HG03175 (cell line): ENCODE measurements around the gene TRAK1.
"Not testable (repeated sequence)": the region's sequence is repeated elsewhere in the genome, so short reads cannot be mapped to it uniquely, and the experiment has no call there.

Source experiments
- ATAC-seq: cut with Tn5 transposase; IDR thresholded peaks from one replicate; pipeline ENCODE4 v1.9.1; 2021; ENCODE audit warnings: mild to moderate bottlenecking, moderate library complexity; ENCODE audit not compliant: unreplicated experiment

Gene TRAK1

DNA sequence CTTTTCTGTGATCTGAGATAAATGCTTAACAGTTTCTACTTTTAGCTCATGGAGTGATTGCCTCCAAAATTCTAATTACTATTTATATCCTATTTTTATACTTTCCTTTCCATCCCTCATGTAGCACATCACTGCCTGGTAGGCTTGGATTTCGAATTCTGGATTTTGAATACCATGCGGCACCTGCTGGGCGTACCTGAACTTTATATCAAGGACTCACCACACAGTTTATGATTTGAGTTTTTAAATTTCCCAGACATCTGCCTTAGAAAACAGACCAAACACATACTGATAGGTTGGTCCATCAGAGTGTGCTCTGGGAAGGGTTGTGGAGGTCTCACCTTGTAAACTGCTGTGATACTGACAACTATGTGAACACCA is 6.4 kb downstream of the TRAK1 start:
- ATAC-seq, result no peak

DNA sequence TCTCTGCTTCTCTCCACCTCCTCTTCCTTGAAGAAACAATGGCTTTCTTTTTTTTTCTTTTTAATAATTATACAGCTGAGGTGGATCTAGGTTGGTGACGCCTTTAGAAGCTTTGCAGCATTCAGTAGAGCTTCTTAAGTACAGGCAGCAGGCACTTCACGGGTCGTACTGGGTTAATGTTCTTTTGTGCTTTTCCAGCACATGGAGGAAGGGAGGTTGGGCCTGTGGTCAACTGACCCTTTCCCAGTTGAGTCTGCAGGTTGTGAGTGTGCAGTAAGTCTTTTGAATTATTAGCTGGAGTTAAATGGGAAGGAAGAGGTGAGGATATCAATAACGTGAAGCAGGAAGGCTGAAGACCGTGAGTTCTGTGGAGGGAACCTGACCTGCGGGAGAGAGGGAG is 7.0 kb downstream of the TRAK1 start:
- ATAC-seq, result no peak

DNA sequence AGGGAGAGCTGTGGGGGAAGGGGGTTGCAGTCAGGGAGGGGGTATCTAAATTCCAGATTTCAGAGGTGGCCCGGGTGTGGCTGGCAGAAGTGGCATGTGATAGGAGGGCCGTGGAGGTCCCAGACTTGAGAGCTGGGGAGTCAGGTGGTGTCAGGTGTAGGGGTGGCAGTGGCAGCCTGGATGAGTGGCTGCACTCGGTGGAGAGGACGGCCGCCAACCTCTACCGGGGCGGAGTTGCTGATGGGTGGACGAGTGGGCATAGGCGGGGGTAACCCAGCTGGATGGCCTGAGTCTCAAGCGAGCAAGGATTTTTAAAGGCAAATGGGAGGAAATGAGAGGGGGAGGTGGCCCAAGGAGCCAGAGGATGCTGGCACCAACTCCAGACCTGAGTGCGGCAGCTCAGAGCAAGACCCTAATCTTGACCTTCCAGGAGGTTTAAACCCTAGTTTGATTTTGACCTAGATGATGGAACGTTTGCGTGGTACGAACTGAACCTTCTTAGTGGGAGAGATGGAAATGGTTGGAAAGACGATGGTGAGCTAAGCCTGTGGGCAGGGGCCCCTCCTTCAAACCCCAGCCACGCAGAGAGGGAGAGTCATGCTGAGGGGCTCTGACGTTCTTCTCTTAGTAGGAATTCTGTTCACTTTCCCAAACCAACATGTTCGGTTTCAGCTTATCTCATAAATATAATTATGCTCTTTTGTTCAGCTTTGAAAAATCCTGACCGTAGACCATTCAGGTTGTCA is 8.0 kb downstream of the TRAK1 start:
- no peak for ATAC-seq

DNA sequence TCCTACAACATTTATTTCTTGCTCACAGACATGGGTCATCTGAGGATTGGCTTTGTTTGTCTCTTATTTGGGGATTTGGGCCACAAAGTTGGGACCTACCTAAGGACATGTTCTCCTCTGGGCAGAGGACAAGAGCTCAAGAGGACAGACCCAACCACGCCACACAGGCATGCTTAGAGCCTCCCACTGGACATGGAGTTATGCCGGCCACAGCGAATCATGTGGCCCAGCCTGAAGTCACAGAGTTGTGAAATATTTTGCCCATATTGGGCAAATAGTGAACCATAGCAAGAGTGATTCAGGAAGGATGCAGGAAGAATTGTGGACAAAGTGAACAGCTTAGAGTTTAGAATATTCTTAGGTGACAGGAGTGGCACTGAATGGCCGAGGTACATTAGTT is 9.9 kb downstream of the TRAK1 start:
- ATAC-seq, result no peak

DNA sequence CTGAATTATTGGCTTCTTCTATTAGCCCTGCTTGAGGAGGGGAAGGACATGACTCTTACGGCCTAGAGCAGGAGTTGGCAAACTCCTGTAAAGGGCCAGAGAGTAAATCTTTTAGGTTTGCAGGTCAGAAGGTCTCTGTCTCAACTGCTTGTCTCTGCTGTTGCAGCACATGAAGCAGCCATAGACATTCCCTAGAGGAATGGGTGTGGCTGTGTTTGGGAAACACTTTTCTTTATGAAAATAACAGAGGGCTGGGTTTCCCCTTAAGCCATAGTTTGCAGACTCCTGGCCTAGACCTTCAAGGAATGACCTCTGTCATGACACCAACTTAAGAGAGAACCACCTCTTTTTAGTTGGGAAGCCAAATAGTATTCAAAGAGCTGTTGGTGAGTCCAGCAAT is 10.3 kb downstream of the TRAK1 start:
- ATAC-seq, result no peak

DNA sequence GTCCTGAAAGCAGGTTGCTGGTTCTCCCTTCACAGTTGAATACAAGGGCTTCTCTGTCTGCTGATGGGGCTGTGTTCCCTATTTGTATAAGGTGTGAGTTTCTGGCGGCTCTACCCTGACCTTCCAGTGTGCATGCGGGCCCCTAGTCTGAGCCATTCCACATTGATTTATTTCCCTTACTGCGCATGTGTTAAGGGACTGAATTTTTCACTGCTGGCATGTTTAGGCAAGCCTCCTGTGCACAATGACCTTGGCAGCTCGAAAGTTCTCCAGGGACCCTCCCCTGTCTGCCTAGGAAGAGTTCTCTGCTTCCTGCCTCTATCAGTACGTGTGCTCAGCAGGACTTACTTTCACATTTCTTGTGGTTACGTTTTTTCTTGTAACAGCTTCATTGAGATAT is 11.4 kb downstream of the TRAK1 start:
- ATAC-seq, result no peak

DNA sequence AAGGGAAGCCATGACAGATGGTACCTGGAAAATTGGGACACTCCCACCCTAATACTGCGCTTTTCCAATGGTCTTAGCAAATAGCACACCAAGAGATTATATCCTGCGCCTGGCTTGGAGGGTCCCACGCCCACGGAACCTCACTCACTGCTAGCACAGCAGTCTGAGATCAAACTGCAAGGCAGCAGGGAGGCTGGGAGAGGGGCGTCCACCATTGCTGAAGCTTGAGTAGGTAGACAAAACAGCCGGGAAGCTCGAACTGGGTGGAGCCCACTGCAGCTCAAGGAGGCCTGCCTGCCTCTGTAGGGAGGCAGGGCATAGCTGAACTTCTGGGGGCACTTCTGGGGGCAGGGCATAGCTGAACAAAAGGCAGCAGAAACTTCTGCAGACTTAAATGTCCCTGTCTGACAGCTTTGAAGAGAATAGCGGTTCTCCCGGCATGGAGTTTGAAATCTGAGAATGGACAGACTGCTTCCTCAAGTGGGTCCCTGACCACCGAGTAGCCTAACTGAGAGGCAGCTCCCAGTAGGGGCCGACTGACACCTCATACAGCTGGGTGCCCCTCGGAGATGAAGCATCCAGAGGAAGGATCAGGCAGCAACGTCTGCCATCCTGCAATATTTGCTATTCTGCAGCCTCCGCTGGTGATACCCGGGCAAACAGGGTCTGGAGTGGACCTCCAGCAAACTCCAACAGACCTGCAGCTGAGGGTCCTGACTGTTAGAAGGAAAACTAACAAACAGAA is 12.9 kb downstream of the TRAK1 start:
- ATAC-seq, result not testable (repeated sequence)

DNA sequence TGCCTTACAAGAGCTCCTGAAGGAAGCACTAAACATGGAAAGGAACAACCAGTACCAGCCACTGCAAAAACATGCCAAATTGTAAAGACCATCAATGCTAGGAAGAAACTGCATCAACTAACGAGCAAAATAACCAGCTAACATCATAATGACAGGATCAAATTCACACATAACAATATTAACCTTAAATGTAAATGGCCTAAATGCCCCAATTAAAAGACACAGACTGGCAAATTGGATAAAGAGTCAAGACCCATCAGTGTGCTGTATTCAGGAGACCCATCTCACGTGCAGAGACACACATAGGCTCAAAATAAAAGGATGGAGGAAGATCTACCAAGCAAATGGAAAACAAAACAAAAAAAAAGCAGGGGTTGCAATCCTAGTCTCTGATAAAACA is 14.8 kb downstream of the TRAK1 start:
- ATAC-seq, result not testable (repeated sequence)

DNA sequence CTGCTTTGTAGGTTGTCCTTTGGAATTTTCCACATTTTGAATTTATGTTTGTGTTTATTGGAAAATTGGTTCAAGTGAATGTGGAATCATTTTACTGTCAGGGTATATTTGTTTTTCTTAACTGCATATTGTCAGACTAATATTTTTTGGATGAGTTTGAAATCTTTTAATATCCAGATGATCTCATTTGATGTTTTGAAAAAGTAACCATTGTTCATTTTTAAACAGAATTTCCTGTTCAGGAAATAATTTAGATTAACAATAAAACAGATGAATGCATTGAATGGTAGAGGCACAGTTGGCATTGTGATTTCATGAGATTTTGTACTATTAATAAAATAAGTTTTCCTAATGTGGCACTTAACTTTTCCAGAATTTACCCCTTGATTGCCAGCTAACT is 15.5 kb downstream of the TRAK1 start:
- no peak for ATAC-seq

DNA sequence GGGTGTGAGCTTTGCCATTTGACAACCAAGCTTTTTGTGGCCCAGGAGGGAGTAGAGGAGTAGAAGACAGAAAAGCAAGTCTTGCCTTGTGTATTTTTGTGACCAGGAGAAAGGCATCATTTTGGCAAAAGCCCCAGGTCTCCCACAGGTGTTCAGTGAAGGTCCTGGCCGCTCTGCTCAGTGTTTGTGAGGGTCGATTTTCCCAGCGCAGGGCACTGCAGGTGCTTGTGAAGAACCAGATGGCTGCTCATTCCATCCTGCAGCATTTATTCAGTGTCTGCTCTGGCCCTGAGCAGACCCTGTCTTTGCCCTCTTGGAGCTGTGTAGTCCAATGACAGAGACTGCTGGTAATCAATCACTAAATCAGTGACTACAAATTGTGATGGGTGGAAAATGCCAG is 19.5 kb downstream of the TRAK1 start:
- ATAC-seq, result no peak

DNA sequence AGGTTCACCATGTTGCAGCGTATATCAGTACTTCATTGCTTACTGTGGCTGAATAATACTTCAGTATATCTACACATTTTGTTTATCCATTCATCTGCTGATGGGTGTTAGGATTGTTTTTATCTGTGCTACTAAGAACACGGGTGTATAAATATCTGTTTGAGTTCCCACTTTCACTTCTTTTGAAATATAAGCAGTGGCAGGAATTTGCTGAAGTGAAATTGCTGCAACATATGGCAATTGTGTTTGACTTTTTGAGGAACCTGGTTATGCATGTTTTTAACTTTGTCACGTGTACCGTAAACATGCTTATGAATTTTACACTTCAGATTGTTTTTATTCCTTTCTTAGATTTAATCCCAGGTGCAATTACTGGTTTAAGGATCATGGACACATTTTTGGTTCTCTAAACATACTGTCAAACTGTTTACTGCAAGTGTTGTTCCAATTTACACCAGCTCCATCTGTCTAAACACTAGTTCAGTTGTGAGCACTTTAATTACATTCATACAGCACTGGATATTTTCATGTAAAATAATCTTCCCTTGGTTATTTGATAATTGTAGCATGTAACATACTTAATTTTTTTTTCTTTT is 23.1 kb downstream of the TRAK1 start:
- no peak for ATAC-seq

DNA sequence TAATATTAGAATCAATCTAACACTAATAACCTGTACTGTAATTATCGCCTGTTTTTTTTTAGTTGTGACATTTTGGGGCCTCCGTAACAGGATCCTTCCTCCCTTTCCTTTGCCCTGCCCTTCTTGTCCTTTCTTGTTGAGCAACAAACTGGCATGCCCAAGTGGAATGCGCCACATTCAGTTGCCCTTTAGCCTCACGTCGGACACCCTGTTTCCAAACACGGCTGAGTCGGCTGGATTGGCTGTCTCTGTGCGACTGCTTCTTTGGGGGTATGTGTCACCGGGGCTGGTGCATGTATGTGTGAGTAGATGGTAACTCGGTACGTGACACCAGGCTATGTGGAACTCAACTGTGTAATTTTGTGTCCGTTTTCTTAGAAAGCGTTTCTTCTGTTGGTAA is 24.1 kb downstream of the TRAK1 start:
- no peak for ATAC-seq

DNA sequence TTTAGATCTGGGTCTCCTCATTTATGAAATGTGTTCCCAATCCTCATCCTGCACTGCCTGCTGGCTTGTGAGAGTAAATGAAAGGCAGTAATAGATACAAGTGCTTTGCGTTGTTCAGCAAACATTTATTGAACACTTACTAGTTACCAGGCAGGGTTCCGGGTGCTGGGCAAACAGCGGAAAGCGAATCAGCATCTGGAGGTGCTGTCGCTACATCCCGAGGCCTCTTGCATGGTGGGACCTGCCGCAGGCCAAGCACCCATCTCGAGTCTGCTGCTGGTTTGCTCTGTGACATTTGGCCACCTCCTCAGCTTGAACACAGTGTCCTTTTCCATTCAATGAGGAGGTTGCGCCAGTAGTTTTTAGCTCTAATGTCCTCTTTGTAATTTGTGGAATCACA is 24.8 kb downstream of the TRAK1 start:
- no peak for ATAC-seq

DNA sequence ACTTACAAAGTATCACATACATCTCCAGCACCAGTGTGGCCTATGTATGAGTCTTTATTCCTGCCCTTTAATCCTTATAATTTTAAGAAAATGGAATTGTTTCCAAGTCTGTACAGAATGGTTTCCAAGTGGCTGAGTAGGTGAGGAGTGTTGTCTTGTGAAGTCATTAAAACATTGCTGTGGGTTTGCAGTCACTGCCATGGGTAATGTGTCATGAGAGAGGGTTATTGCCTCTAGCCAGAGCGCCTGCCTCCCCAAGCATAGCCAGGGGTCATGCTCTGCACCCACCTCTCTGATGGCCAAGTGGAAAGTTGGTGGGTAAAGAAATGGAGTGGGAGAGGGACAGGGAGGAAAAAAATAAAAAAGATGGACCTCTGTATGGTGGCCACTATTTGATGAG is 25.3 kb downstream of the TRAK1 start:
- no peak for ATAC-seq

DNA sequence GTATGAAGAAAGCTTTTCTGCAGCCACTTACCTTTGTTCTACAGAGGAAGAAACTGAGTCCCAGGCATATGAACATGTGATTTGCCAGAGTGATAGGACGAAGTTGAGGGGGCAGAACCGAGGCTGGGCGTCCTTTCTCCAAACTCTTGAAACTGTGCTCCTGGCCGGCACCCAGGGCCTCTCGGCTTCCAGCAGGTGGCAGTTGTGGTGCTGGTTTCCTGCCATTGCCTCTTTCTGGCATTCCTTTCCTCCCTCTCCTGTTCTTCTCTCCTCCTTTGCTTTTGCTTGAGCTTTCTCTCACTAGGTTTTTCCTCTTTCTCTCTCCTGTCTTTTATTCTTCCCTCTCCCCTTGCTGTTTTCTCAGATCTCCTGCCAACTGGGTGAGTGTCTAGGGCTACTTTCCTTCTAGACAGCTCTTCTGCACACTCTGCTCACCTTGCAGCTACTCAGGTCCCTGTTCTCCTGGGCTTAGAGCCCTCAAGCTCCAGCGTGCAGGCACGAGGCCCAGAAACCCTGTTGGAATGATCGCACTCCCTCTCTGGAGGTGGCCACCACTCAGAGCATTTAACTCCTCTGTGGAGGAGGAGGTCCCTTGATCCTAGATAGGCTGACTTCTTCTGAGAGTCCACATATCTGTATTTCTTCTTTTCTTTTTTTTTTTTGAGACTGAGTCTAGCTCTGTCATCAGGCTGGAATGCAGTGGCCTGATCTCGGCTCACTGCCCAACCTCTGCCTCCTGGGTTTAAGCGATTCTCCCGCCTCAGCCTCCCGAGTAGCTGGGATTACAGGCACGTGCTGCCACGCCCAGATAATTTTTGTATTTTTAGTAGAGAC is 26.2 kb downstream of the TRAK1 start:
- no peak for ATAC-seq

DNA sequence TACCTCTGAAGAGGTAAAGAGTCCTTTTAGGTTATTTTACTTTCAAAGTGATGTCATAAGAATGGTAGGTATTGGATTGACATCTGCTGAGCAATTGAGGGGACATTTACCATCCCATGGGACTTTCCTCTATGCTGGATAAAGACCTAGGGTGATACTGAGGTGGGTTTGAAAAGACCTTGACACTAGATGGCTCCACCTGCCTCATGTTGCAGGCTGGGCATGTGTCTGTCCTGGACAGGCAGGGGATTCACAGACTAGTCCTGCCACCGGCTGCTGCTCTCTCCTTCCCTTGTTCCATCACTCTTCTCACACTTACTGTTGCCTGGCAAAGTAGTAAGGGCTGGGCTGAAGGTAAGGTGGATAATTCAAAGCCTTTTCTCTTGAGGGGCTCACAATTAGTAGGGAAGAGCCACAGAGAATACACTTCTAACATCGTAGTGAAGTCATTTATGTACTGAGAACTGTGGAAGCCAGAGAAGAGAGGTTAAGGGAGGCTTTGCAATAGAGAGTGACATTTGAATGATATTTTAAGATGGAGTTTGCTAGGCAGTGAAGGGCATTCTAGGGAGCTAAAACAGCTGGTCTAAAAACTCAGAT is 27.7 kb downstream of the TRAK1 start:
- ATAC-seq, result peak; percentile 57

DNA sequence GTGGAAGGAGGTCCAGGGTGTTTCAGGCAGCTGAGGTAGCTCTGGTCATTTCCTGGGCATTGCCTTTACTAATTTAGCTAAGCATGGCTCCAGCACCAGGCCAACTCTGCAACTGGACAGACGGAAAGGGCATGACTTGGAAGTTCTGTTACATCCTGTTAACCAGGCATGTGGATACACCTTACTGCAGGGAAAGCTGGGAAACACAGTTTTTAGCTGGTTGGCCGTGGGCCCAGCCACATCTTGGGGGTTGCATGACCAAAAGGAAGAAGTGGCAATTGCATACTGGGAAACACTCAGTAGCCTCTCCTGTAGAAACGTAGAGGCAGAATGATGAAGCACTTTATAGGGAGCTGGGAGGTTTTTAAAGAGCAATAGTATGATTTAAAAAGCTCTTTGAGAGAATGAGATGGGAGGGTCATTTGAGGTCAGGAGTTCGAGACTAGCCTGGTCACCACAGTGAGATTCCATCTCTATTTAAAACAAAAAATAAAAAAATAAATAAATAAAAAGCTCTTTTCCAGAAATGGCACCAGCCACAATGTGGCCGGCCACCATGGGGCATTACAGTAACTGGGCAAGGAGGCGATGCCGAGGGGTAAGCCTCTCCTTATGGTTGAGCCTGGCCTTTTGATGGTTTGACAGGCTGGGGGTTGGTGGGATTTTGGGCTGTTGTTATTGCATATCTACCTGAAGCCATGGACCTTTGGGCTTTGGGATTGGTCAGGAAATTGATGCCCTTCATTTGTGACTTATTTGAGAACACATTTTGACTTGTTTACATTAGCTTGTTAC is 28.6 kb downstream of the TRAK1 start:
- ATAC-seq, result no peak

DNA sequence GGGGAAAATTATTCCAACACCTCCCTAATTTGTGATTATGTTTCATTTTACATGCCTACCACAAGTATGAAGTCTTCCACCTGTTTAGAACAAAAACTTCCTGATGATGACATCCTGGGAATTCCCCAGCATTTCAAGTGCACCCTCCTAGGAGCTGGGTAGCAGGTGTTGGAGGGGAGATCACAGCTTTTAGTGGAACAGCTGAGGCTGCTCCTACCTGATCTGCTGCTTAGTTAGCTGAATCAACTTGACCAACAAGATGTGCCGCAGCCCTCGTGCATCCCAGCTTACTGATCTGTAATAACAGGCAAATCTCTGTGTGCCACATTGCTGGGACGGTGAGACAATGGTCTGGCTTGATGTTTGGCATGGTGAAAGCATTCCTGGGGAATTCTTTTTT is 29.7 kb downstream of the TRAK1 start:
- no peak for ATAC-seq

DNA sequence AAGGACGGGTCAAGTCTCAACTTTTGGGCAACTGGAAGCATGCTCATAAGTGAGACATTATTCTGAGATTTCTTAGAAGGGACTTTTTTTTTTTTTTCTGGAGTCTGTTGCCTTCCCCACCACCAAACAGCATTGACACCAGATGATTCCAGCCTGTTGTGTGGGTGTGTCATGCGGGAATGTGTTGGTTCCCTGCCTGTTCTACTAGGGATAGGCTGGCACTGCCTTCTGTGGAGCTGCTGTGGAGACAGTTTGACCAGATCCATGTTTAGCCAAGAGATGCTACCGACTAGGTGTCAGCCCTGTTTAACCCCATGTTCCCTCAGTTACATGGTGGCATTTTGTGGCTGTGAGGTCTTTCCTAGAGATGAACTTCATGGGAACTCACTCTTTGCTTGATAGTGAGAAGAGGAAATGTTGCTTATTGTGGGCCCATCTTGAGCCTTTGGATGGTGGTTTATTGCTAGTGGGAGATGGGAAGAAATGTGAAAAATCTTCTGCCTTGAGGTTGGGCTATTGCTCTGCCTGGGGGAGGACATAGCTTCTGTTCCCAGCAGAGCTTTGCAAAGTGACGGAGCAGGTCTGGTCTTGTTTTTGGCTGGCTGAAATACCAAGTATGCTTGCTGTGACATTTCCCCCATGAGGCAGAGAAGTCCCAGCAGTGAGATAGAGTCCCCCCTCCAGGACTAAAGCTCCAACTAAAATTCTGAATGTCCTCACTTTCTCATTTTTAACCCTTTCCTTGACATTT is 31.3 kb downstream of the TRAK1 start:
- ATAC-seq, result peak; percentile 13
